ENCODE results near the gene OR2S2.

GRCh38 chr9:35952526-35953191 is 5.3 kb downstream of the OR2S2 start:
- no peak for TF ChIP-seq SIN3A (IDR thresholded peaks at IDR 0.05; ENCODE audit: borderline replicate concordance, insufficient read depth, low read length)
- TF ChIP-seq REST (IDR thresholded peaks at IDR 0.05; ENCODE audit: insufficient read depth in 1 of 2, low read depth in 2 of 2, low read length in 2 of 2): no peak
- TF ChIP-seq POLR2AphosphoS5 (IDR thresholded peaks at IDR 0.05; ENCODE audit: low read depth, low read length): no peak
- TF ChIP-seq TAF1 (IDR thresholded peaks at IDR 0.05; ENCODE audit: borderline replicate concordance, insufficient read depth, low read length): no peak
